ENCODE data around the gene TESK1. TPM values are rescaled to one million over a fixed set of nuclear protein-coding genes. Genes with fewer than 3 reads are reported as not detected.

Gene TESK1
- total and polyA plus RNA-seq, 2 of the 4 experiments (the other 2 are of a cell fraction), result 3.4 to 21.0 TPM

- Histone ChIP-seq H4K8ac (ENCODE audit: low read depth in 2 of 2, low read length in 2 of 2) (peak overlapping the region; percentile 88 to 97), H3K79me1 (ENCODE audit: low read depth in 1 of 2, low read length in 2 of 2) (0 out of 4 replicates have a peak, but pooled peaks cover 0 to 4% of the 10 kb centered on the region in 2 experiments), H3K9me1 (ENCODE audit: insufficient read depth, low read length) (no peaks in the 10 kb centered on the region), H2BK15ac (ENCODE audit: low read depth, low read length) (peak overlapping the region; percentile 48; the same call in 1 of the 3 replicates), H4K5ac (ENCODE audit: low read depth, low read length) (peak overlapping the region; percentile 71), H2BK120ac (ENCODE audit: low read depth, low read length) (peak overlapping the region; percentile 66), H3K14ac (replicated peaks; ENCODE audit: low read depth, low read length) (peak overlapping the region; percentile 96), H3K27ac (ENCODE audit: insufficient read depth, low read length) (peak overlapping the region; percentile 61), H2AK9ac (replicated peaks; ENCODE audit: low read depth, low read length, poor library complexity) (peak overlapping the region; percentile 87), H3K4ac (ENCODE audit: low read depth, low read length) (peak overlapping the region; percentile 87), H3K27me3 (ENCODE audit: control insufficient read depth, insufficient read depth, low read length) (no peaks in the 10 kb centered on the region), H4K91ac (ENCODE audit: insufficient read depth, low read depth, low read length) (peak overlapping the region; percentile 81), H3K4me2 (ENCODE audit: low read depth, low read length) (peak overlapping the region; percentile 82), H3K23ac (ENCODE audit: low read depth, low read length) (peak overlapping the region; percentile 91), H3K9ac (ENCODE audit: low read depth, low read length) (peak overlapping the region; percentile 73), H3K56ac (ENCODE audit: extremely low read depth, insufficient read depth, low read length) (0 out of 2 replicates have a peak overlapping the region, but pooled peaks have one; percentile 45), H3K4me3 (ENCODE audit: insufficient read depth, low read depth, low read length) (peak overlapping the region; percentile 54), H2BK5ac (ENCODE audit: low read depth, low read length, poor library complexity, severe bottlenecking) (peak overlapping the region; percentile 61), H4K20me1 (ENCODE audit: insufficient read depth, low read length) (no peaks in the 10 kb centered on the region), H2AFZ (replicated peaks; ENCODE audit: low read length, poor library complexity) (peak overlapping the region; percentile 97), H3K18ac (ENCODE audit: low read depth, low read length) (peak overlapping the region; percentile 43), H3K9me3 (ENCODE audit: control insufficient read depth, insufficient read depth, low read length) (no peaks in the 10 kb centered on the region), H3K4me1 (ENCODE audit: control insufficient read depth, insufficient read depth, low read length) (peaks cover 8% of the 10 kb centered on the region), H2BK20ac (ENCODE audit: low read depth, low read length) (0 out of 2 replicates have a peak overlapping the region, but pooled peaks have one; percentile 42), H2AK5ac (ENCODE audit: low read depth, low read length) (peak overlapping the region; percentile 43; the same call in 1 of the 2 replicates), H3K36me3 (ENCODE audit: control insufficient read depth, insufficient read depth, low read length) (no peaks in the 10 kb centered on the region)
- DNase-seq (peak; percentile 82), ATAC-seq (ENCODE audit: low read depth) (peak; percentile 99)
- no TSS peak for BruUV-seq (replicated peaks)
- dilution Hi-C loops (cut with HindIII; ENCODE audit: low sequenced_read_pairs, unreplicated experiment), result no loop called here
- ChIA-PET CTCF (interaction anchor here (0.6 to 2.6 kb wide), 9 partner anchors 11 to 261 kb away, joined by 3 to 19 read pairs (median 3); partner anchors contain the start of genes CCDC107 and RMRP), POLR2A (ENCODE audit: unreplicated experiment) (no interaction called here)
- in situ Hi-C loops (cut with MboI; ENCODE audit: low sequenced_read_pairs), result no loop called here
- intact Hi-C loops (cut with micrococcal nuclease), result no loop called here
- no peak for TF ChIP-seq RCOR1 (IDR thresholded peaks at IDR 0.05; ENCODE audit: insufficient replicate concordance, low read length)
- 0 out of 2 replicates have a peak, but pooled peaks have one; percentile 1 for TF ChIP-seq NFE2L2 (IDR thresholded peaks at IDR 0.05; ENCODE audit: low read depth, low read length)
- peak; percentile 83 for TF ChIP-seq RAD21 (IDR thresholded peaks at IDR 0.05; ENCODE audit: low read length)
- peak; percentile 98 for TF ChIP-seq CTCF (conservative IDR thresholded peaks at IDR 0.05; ENCODE audit: low read depth, low read length)
- no peak for TF ChIP-seq RFX5 (IDR thresholded peaks at IDR 0.05; ENCODE audit: low read depth, low read length)
- TF ChIP-seq MXI1 (IDR thresholded peaks at IDR 0.05; ENCODE audit: borderline replicate concordance, low read depth, low read length), result peak; percentile 35; the same call in 1 of the 2 replicates
- TF ChIP-seq POLR2A (IDR thresholded peaks at IDR 0.05; ENCODE audit: low read depth, low read length), result peak; percentile 48; the same call in 1 of the 2 replicates
- TF ChIP-seq MAZ (IDR thresholded peaks at IDR 0.05; ENCODE audit: borderline replicate concordance, low read depth, low read length), result peak; percentile 64; the same call in 1 of the 2 replicates
- TF ChIP-seq USF2 (IDR thresholded peaks at IDR 0.05; ENCODE audit: low read depth, low read length), result no peak
- peak; percentile 49 for TF ChIP-seq SMC3 (IDR thresholded peaks at IDR 0.05; ENCODE audit: low read depth, low read length)
- 0% methylated on average over 31 of the region's 58 CpGs; no CpG with 5 or more reads in 1 of the 2 experiments for WGBS, 2 experiments (ENCODE audit: extremely low coverage in 2 of 2, insufficient read length in 1 of 2)
Observed at GRCh38 chr9:35646533-35647265, 41.6 kb downstream of the TESK1 start.

Measured in IMR-90 (cell line).